ENCODE data around the gene TMTC3. TPM values are rescaled to one million over a fixed set of nuclear protein-coding genes. Genes with fewer than 3 reads are reported as not detected.

TMTC3 gene
- total and polyA plus RNA-seq, 2 of the 8 experiments (the other 6 are each of a cell fraction or from before 2014, with no cell fraction given), result 7.0 to 45.1 TPM

DNA sequence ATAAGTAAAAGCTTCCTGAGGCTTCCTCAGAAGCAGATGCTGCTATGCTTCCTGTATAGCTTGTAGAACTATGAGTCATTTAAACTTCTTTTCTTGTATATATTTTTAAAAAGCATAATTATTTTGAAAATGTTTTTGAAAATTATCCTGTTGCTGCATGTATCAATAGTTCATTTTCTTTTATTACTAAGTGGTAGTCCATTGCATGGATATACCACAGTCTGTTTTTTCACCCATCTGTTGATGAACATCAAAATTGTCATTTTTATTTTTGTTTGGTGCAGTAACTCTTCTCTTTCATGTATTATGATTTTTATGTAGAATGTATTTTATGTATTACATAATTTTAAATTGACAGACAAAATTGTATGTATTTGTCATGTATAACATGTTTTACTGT, 81.4 kb downstream of the TMTC3 start (continued):
- no peak for TF ChIP-seq GTF2F1 (IDR thresholded peaks at IDR 0.05; ENCODE audit: borderline replicate concordance, low read depth, low read length)
- no peak for TF ChIP-seq CTBP2 (IDR thresholded peaks at IDR 0.05; ENCODE audit: borderline replicate concordance, insufficient read depth, insufficient read length, low read length)

All from H1 (cell line).